H1 (cell line): ENCODE measurements around the gene MVP. TPM values are rescaled to one million over a fixed set of nuclear protein-coding genes. Genes with fewer than 3 reads are reported as not detected.

ENCODE experiments used
- CTCF ChIA-PET: fragments of 300-600 bp; sonication (Branson Sonifier 250); formaldehyde crosslinking; loops from one replicate; lab custom pipeline; 2021; ENCODE audit not compliant: partially characterized antibody; lab: Charles Lee
- POLR2A ChIA-PET: fragments of 300-600 bp; sonication (Branson Sonifier 250); formaldehyde crosslinking; loops from one replicate; lab custom pipeline; 2021; ENCODE audit warnings: inconsistent platforms; ENCODE audit not compliant: partially characterized antibody; lab: Charles Lee
- DNase-seq, 2 experiments: peaks; one replicate each; pipeline versions ENCODE4 v3.0.0 to v3.0.0-alpha.2; 2010 to 2022; ENCODE audit warnings: low spot score in 2 of 2, low read depth in 1 of 2, mixed read lengths in 1 of 2
- FAIRE-seq: peaks from 2 replicates; lab custom pipeline; 2011; peaks lifted over from hg19 to GRCh38; lab: Jason Lieb, UNC
- H2AFZ ChIP-seq: 2 replicates; pipeline ENCODE4 v1.8.1; 2012; ENCODE audit warnings: low read length, inconsistent platforms
- H2AK5ac ChIP-seq: 2 replicates; pipeline ENCODE4 v1.6.1; 2013; ENCODE audit warnings: low read depth, low read length
- H2BK120ac ChIP-seq: replicated peaks from 2 replicates; pipeline ENCODE3; 2013; ENCODE audit warnings: low read depth, low read length, inconsistent platforms
- H2BK12ac ChIP-seq: 2 replicates; pipeline ENCODE4 v1.6.1; 2013; ENCODE audit warnings: low read depth, low read length
- H2BK15ac ChIP-seq: 2 replicates; pipeline ENCODE4 v1.6.1; 2013; ENCODE audit warnings: low read length
- H2BK20ac ChIP-seq: 2 replicates; pipeline ENCODE4 v1.6.1; 2013; ENCODE audit warnings: low read length
- H2BK5ac ChIP-seq: 2 replicates; pipeline ENCODE4 v1.6.1; 2013; ENCODE audit warnings: low read depth, low read length
- H3K14ac ChIP-seq: 2 replicates; pipeline ENCODE4 v1.6.1; 2013; ENCODE audit warnings: inconsistent platforms; ENCODE audit not compliant: insufficient read length
- H3K18ac ChIP-seq: 2 replicates; pipeline ENCODE4 v1.6.1; 2013; ENCODE audit warnings: low read length; ENCODE audit errors: extremely low read depth
- H3K23ac ChIP-seq: 2 replicates; pipeline ENCODE4 v1.6.1; 2013; ENCODE audit warnings: inconsistent platforms; ENCODE audit not compliant: insufficient read length
- H3K23me2 ChIP-seq: 2 replicates; pipeline ENCODE4 v1.6.1; 2013; ENCODE audit warnings: low read depth, low read length
- H3K27ac ChIP-seq: 2 replicates; pipeline ENCODE4 v1.6.1; 2011; ENCODE audit warnings: low read depth, low read length, inconsistent platforms
- H3K27me3 ChIP-seq, 4 experiments: replicated peaks in 1 of 4; 1 replicate in 1 of 4; 2 replicates in 3 of 4; pipeline versions ENCODE4 v1.6.1 to v1.8.1; 2011 to 2013; ENCODE audit warnings: low read length in 3 of 4, mild to moderate bottlenecking in 3 of 4, inconsistent platforms in 2 of 4, mixed read lengths in 2 of 4, moderate library complexity in 1 of 4; ENCODE audit not compliant: control insufficient read depth in 3 of 4, insufficient read depth in 3 of 4; ENCODE audit errors: extremely low read depth in 1 of 4
- H3K36me3 ChIP-seq, 4 experiments: 2 replicates each; pipeline versions ENCODE4 v1.6.1 to v1.8.1; 2011 to 2013; ENCODE audit warnings: mild to moderate bottlenecking in 4 of 4, low read length in 3 of 4, moderate library complexity in 2 of 4, control low read depth in 1 of 4, inconsistent platforms in 1 of 4; ENCODE audit not compliant: insufficient read depth in 4 of 4, control insufficient read depth in 2 of 4
- H3K4ac ChIP-seq: replicated peaks from 2 replicates; pipeline ENCODE3; 2013; ENCODE audit warnings: low read length, low read depth, mixed read lengths, inconsistent platforms; ENCODE audit not compliant: insufficient read length
- H3K4me1 ChIP-seq, 4 experiments: replicated peaks in 1 of 4; 1 replicate in 1 of 4; 2 replicates in 3 of 4; pipeline versions ENCODE4 v1.6.1 to v1.8.1; 2011 to 2013; ENCODE audit warnings: low read length in 3 of 4, inconsistent platforms in 2 of 4, mixed read lengths in 1 of 4; ENCODE audit not compliant: insufficient read depth in 4 of 4, control insufficient read depth in 3 of 4
- H3K4me2 ChIP-seq, 2 experiments: 2 replicates each; pipeline versions ENCODE4 v1.6.1 to v1.8.1; 2011 to 2013; ENCODE audit warnings: low read depth in 2 of 2, low read length in 2 of 2, control low read depth in 1 of 2, inconsistent platforms in 1 of 2, mild to moderate bottlenecking in 1 of 2; ENCODE audit not compliant: insufficient read depth in 1 of 2
- H3K4me3 ChIP-seq, 4 experiments: fragments of 200-600, 300-600 bp in 1 of 4; sonication (generic), shearing (Covaris generic), sonication (Bioruptor Twin) in 1 of 4; 2 replicates each; pipeline versions ENCODE4 v1.5.1 to v1.8.1; 2011 to 2016; ENCODE audit warnings: low read length in 4 of 4, low read depth in 3 of 4, control low read depth in 2 of 4, inconsistent platforms in 2 of 4, mild to moderate bottlenecking in 2 of 4, mixed read lengths in 1 of 4, moderate library complexity in 1 of 4; ENCODE audit not compliant: insufficient read depth in 2 of 4; ENCODE audit errors: extremely low read depth in 1 of 4
- H3K56ac ChIP-seq: replicated peaks from 2 replicates; pipeline ENCODE3; 2013; ENCODE audit warnings: low read depth, mild to moderate bottlenecking, mixed read lengths, low read length, inconsistent platforms; ENCODE audit not compliant: insufficient read length
- H3K79me1 ChIP-seq: 2 replicates; pipeline ENCODE4 v1.6.1; 2013; ENCODE audit warnings: low read depth, low read length, control low read depth
- H3K79me2 ChIP-seq, 2 experiments: 2 replicates each; pipeline versions ENCODE4 v1.6.1 to v1.8.1; 2012 to 2013; ENCODE audit warnings: low read length in 2 of 2, mild to moderate bottlenecking in 2 of 2, inconsistent platforms in 1 of 2; ENCODE audit not compliant: insufficient read depth in 2 of 2, control insufficient read depth in 1 of 2
- H3K9ac ChIP-seq, 4 experiments: replicated peaks in 1 of 4; 1 replicate in 1 of 4; 2 replicates in 3 of 4; pipeline versions ENCODE4 v1.6.1 to v1.8.1; 2011 to 2013; ENCODE audit warnings: low read depth in 3 of 4, low read length in 3 of 4, control low read depth in 2 of 4, mild to moderate bottlenecking in 2 of 4, moderate library complexity in 2 of 4, inconsistent platforms in 1 of 4; ENCODE audit errors: extremely low read depth in 1 of 4
- H3K9me3 ChIP-seq, 2 experiments: 2 replicates each; pipeline versions ENCODE4 v1.6.1 to v1.8.1; 2012 to 2013; ENCODE audit warnings: mild to moderate bottlenecking in 2 of 2, moderate library complexity in 2 of 2, control low read depth in 1 of 2, inconsistent platforms in 1 of 2, low read depth in 1 of 2, low read length in 1 of 2, mixed read lengths in 1 of 2; ENCODE audit not compliant: insufficient read depth in 2 of 2
- H4K20me1 ChIP-seq, 2 experiments: replicated peaks in 1 of 2; 2 replicates each; pipeline versions ENCODE3 to v1.8.1; 2011 to 2013; ENCODE audit warnings: inconsistent platforms in 2 of 2, low read length in 2 of 2, mild to moderate bottlenecking in 1 of 2; ENCODE audit not compliant: insufficient read depth in 2 of 2, control insufficient read depth in 1 of 2
- H4K5ac ChIP-seq: 2 replicates; pipeline ENCODE4 v1.6.1; 2013; ENCODE audit warnings: low read length, low read depth, mixed read lengths, inconsistent platforms; ENCODE audit not compliant: insufficient read length
- H4K8ac ChIP-seq: 2 replicates; pipeline ENCODE4 v1.8.0; 2013; ENCODE audit warnings: mild to moderate bottlenecking, moderate library complexity, low read length, inconsistent platforms; ENCODE audit not compliant: insufficient read depth; ENCODE audit errors: extremely low read depth
- H4K91ac ChIP-seq: replicated peaks from 2 replicates; pipeline ENCODE3; 2013; ENCODE audit warnings: low read length, mixed read lengths, inconsistent platforms; ENCODE audit not compliant: insufficient read length
- BCL11A ChIP-seq, 2 experiments: IDR thresholded peaks; one replicate each; pipeline ENCODE4 v1.6.1; 2011; ENCODE audit warnings: low read depth in 2 of 2, low read length in 2 of 2, mild to moderate bottlenecking in 2 of 2
- CREB1 ChIP-seq: IDR thresholded peaks from 2 replicates; pipeline ENCODE4 v1.6.1; 2012; ENCODE audit warnings: inconsistent platforms
- PHF8 ChIP-seq: fragments of 200-600 bp; sonication (generic); conservative IDR thresholded peaks from 2 replicates; pipeline ENCODE4 v1.7.1; 2012; ENCODE audit warnings: low read depth, mild to moderate bottlenecking, inconsistent platforms, low read length, moderate library complexity
- POLR2A ChIP-seq, 2 experiments: IDR thresholded peaks; 1 replicate in 1 of 2; 2 replicates in 1 of 2; pipeline ENCODE4 v1.6.1; 2011; ENCODE audit warnings: low read depth in 2 of 2, low read length in 2 of 2, mild to moderate bottlenecking in 2 of 2; ENCODE audit errors: control extremely low read depth in 1 of 2
- POLR2AphosphoS5 ChIP-seq: IDR thresholded peaks from 2 replicates; pipeline ENCODE4 v1.6.1; 2011; ENCODE audit warnings: low read depth, low read length
- SP1 ChIP-seq: IDR thresholded peaks from 2 replicates; pipeline ENCODE4 v1.6.1; 2011; ENCODE audit warnings: low read depth, low read length
- WGBS, 2 experiments: shearing (Covaris generic) in 1 of 2; methylation state at CpG; one replicate each; pipeline versions ENCODE4 v1.1.6 to v1.1.7; 2013 to 2015; ENCODE audit warnings: low lambda C conversion rate in 2 of 2, mixed read lengths in 2 of 2, inconsistent platforms in 1 of 2, low coverage in 1 of 2, missing lambda C conversion rate in 1 of 2; ENCODE audit not compliant: insufficient replicate concordance in 2 of 2, insufficient coverage in 1 of 2, insufficient read length in 1 of 2; ENCODE audit errors: extremely low coverage in 1 of 2, missing lambda C conversion rate in 1 of 2; 5-methylcytosine and 5-hydroxymethylcytosine counted together
- polyA plus RNA-seq, 7 experiments: library from polyadenylated mRNA; depleted of rRNA in 3 of 7; stranded (reverse) in 5 of 7; unstranded in 2 of 7; fragments of >200 nt in 5 of 7; fragments of 200-250 nt in 2 of 7; gene quantifications; 1 replicate in 5 of 7; 2 replicates in 1 of 7; 4 replicates in 1 of 7; pipeline versions ENCODE4 v1.2.1 to v1.2.3, GENCODE V29; 2011 to 2013; ENCODE audit warnings: missing spikeins in 2 of 7, mixed read lengths in 2 of 7
- total RNA-seq: library from RNA; stranded (reverse); fragmentation: NEBNext Ultra II Directional; extraction: Animal tissue kit (Norgen Biotek cat#: 25700); gene quantifications from 2 replicates; pipeline ENCODE4 v1.2.1, GENCODE V29; 2021

The MVP gene
- total and polyA plus RNA-seq, 2 of the 8 experiments (the other 6 are each of a cell fraction or from before 2014, with no cell fraction given), result 1.9 TPM

DNA sequence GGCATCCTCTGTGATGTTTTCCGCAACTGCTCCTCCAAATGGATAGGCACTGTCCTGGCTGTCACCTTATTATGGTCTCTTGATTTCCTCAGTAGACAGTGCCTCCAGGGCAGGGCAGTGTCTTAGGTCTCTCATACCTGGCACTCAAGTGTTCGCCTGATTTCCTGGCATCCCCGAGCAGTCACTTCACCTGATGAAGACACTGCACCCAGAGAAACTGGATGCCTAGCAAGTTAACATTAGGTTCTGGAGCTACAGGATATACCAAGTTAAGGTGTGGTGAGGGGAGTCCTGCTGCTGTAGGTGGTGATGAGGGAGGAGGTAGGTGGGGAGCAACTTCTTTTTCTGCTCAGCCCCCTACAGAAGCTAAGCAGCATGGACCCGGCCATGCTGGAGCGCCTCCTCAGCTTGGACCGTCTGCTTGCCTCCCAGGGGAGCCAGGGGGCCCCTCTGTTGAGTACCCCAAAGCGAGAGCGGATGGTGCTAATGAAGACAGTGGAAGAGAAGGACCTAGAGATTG lies 17.8 kb upstream of the MVP start:
- FAIRE-seq (no peak), DNase-seq (no peak)
- Histone ChIP-seq H2BK15ac (no peak overlapping the region), H4K5ac (no peak overlapping the region), H3K4ac (no peak overlapping the region), H3K9me3 (no peaks in the 10 kb centered on the region), H3K18ac (no peak overlapping the region), H3K56ac (no peak overlapping the region), H3K9ac (no peak overlapping the region), H2AFZ (no peak overlapping the region), H3K4me1 (peaks cover 0 to 17% (median 9%) of the 10 kb centered on the region in 4 experiments; a peak in 6 of 7 replicates), H3K79me2 (peaks cover 0 to 4% of the 10 kb centered on the region in 2 experiments; a peak in 2 of 4 replicates), H3K27ac (no peak overlapping the region), H3K23ac (no peak overlapping the region), H2BK12ac (no peak overlapping the region), H3K4me3 (no peak overlapping the region), H3K27me3 (no peaks in the 10 kb centered on the region), H3K36me3 (peaks cover 40 to 61% (median 50%) of the 10 kb centered on the region in 4 experiments), H2AK5ac (no peak overlapping the region), H2BK5ac (no peak overlapping the region), H3K79me1 (no peaks in the 10 kb centered on the region), H4K8ac (no peak overlapping the region), H2BK120ac (no peak overlapping the region), H4K91ac (no peak overlapping the region), H3K4me2 (no peak overlapping the region), H3K23me2 (peaks cover 3% of the 10 kb centered on the region; the same call in 1 of the 2 replicates), H2BK20ac (no peak overlapping the region), H3K14ac (no peak overlapping the region), H4K20me1 (peaks cover 0 to 5% of the 10 kb centered on the region in 2 experiments)
- ChIA-PET POLR2A (interaction anchor here (0.8 to 6.5 kb wide), 9 partner anchors 8 to 106 kb away, joined by 3 to 58 read pairs (median 4); partner anchors contain the start of genes KIF22 and PRRT2), CTCF (interaction anchor here (1.0 to 4.4 kb wide), 6 partner anchors 12 to 103 kb away, joined by 3 to 23 read pairs (median 6); partner anchors contain the start of genes KIF22 and PAGR1)
- TF ChIP-seq SP1, result no peak
- TF ChIP-seq PHF8, result no peak
- TF ChIP-seq POLR2A (IDR thresholded peaks at IDR 0.05; ENCODE audit: control extremely low read depth in 1 of 2, low read depth in 2 of 2, low read length in 2 of 2), result no peak
- no peak for TF ChIP-seq BCL11A (IDR thresholded peaks at IDR 0.05; ENCODE audit: low read depth in 2 of 2, low read length in 2 of 2)
- TF ChIP-seq CREB1, result no peak
- peak; percentile 17; the same call in 1 of the 2 replicates for TF ChIP-seq POLR2AphosphoS5
- 96% methylated on average over 8 of the region's 8 CpGs; no CpG with 5 or more reads in 1 of the 2 experiments for WGBS, 2 experiments
